ENCODE measurements around the gene SLC38A1.

- TF ChIP-seq REST (IDR thresholded peaks at IDR 0.05; ENCODE audit: insufficient read depth in 1 of 2, low read depth in 2 of 2, low read length in 2 of 2) (no peak), POLR2AphosphoS5 (IDR thresholded peaks at IDR 0.05; ENCODE audit: low read depth, low read length) (no peak), TAF1 (IDR thresholded peaks at IDR 0.05; ENCODE audit: borderline replicate concordance, insufficient read depth, low read length) (no peak)
These were observed 83.2 kb downstream of the SLC38A1 start for GRCh38 chr12:46185686-46186085.
